NB4 (cell line): ENCODE measurements around the gene SENP6.

Experiments used
- DNase-seq: peaks from one replicate; pipeline ENCODE4 v3.0.0; 2010; ENCODE audit warnings: low read depth
- H3K4me3 ChIP-seq: one replicate; pipeline ENCODE4 v1.5.1; 2011; ENCODE audit warnings: mild to moderate bottlenecking, low read depth, low read length, moderate library complexity
- MYC ChIP-seq: IDR thresholded peaks from 2 replicates; pipeline ENCODE4 v1.6.1; 2011; ENCODE audit warnings: low read depth, low read length
- POLR2A ChIP-seq: IDR thresholded peaks from 2 replicates; pipeline ENCODE4 v1.6.1; 2011; ENCODE audit warnings: mild to moderate bottlenecking; ENCODE audit not compliant: insufficient read length; ENCODE audit errors: extremely low read depth
- TF ChIP-seq, protein P1 (sequence below): IDR thresholded peaks from one replicate; pipeline ENCODE4 v1.5.1; 2012; ENCODE audit warnings: low read depth, low read length
- TF ChIP-seq, protein P2 (sequence below): IDR thresholded peaks from 2 replicates; pipeline ENCODE4 v1.6.1; 2011; ENCODE audit warnings: low read depth, low read length

The SENP6 gene

DNA sequence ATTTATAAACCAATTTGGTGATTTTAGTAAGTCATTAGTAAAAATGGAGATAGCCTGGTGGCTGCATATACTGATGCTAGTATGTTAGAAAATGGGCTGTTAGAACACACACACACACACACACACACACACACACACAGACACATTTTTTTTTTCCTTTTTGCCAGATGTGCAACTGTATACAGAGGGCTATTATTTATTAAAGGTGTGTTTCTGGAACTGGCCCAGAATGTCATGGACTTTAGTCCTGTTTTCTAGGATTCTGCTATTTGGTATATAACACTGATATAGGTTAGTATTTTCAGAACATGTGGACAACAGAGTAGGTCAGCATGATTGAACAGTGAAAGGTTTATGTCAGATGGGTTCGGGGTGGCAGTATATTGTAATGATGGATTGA, 159.8 kb downstream of the SENP6 start:
- TF ChIP-seq, protein P1, sequence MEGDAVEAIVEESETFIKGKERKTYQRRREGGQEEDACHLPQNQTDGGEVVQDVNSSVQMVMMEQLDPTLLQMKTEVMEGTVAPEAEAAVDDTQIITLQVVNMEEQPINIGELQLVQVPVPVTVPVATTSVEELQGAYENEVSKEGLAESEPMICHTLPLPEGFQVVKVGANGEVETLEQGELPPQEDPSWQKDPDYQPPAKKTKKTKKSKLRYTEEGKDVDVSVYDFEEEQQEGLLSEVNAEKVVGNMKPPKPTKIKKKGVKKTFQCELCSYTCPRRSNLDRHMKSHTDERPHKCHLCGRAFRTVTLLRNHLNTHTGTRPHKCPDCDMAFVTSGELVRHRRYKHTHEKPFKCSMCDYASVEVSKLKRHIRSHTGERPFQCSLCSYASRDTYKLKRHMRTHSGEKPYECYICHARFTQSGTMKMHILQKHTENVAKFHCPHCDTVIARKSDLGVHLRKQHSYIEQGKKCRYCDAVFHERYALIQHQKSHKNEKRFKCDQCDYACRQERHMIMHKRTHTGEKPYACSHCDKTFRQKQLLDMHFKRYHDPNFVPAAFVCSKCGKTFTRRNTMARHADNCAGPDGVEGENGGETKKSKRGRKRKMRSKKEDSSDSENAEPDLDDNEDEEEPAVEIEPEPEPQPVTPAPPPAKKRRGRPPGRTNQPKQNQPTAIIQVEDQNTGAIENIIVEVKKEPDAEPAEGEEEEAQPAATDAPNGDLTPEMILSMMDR: no peak
- TF ChIP-seq MYC (no peak), POLR2A (no peak)
- TF ChIP-seq, protein P2, sequence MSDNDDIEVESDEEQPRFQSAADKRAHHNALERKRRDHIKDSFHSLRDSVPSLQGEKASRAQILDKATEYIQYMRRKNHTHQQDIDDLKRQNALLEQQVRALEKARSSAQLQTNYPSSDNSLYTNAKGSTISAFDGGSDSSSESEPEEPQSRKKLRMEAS: no peak
- no peak overlapping the region for H3K4me3 ChIP-seq
- DNase-seq: no peak

DNA sequence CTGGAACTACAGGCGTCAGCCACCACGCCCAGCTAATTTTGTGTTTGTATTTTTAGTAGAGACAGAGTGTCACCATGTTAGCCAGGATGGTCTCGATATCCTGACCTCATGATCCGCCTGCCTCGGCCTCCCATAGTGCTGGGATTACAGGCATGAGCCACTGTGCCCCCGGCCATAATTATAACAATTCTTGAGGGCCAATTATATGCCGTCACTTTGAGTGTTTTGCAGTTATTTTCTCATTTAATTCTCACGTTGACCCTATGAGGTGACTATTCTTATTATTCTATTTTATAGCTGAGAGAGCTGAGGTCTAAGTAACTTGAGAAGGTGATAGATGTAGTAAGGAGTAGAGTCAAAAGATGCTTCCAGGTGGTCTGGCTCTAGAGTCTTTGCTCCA, 160.4 kb downstream of the SENP6 start:
- DNase-seq: no peak
- no peak for TF ChIP-seq MYC
- TF ChIP-seq, protein P2: no peak
- no peak for TF ChIP-seq POLR2A
- TF ChIP-seq, protein P1: no peak
- H3K4me3 ChIP-seq: no peak overlapping the region

DNA sequence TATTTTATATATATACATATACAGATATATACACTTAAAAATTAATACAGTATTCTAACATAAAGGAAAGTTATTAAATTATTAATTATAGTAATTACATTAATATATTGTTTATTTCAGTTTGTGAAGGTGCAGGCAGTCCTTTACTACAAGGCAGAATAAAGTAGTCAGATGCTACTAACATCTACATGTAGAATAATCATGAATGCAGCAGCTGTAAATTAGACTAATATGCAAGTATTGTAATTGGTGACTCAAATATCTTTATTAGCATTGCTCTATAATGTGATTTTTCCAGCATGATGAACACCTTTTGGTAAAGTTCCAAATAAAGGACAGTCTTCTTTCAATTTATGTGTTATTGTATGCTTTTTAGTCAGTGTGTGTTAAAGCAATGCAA, 164.7 kb downstream of the SENP6 start:
- no peak overlapping the region for H3K4me3 ChIP-seq
- DNase-seq: no peak
- TF ChIP-seq MYC (no peak), POLR2A (no peak)
- TF ChIP-seq, protein P2: no peak
- TF ChIP-seq, protein P1: no peak
